Neural progenitor cell (in vitro differentiated cells): ENCODE measurements around the gene OPTC.

Experiments used
- CTCF ChIP-seq: fragments of 200-600 bp; sonication (generic); IDR thresholded peaks from 2 replicates; pipeline ENCODE4 v1.5.1; 2017; ENCODE audit warnings: antibody characterized with exemption, mild to moderate bottlenecking
- EZH2 ChIP-seq: fragments of 200-600 bp; sonication (generic); IDR thresholded peaks from 2 replicates; pipeline ENCODE4 v1.6.1; 2017; ENCODE audit warnings: antibody characterized with exemption, mild to moderate bottlenecking, moderate library complexity

GRCh38 chr1:203506858-203507626, 13.1 kb downstream of the OPTC start:
- TF ChIP-seq CTCF (no peak), EZH2 (no peak)
